ENCODE measurements around the gene RFNG. TPM values are rescaled to one million over a fixed set of nuclear protein-coding genes. Genes with fewer than 3 reads are reported as not detected.

Gene RFNG
- total and polyA plus RNA-seq, 2 of the 13 experiments (the other 11 are each of a cell fraction or from before 2014, with no cell fraction given) = 61.4 to 64.0 TPM

DNA sequence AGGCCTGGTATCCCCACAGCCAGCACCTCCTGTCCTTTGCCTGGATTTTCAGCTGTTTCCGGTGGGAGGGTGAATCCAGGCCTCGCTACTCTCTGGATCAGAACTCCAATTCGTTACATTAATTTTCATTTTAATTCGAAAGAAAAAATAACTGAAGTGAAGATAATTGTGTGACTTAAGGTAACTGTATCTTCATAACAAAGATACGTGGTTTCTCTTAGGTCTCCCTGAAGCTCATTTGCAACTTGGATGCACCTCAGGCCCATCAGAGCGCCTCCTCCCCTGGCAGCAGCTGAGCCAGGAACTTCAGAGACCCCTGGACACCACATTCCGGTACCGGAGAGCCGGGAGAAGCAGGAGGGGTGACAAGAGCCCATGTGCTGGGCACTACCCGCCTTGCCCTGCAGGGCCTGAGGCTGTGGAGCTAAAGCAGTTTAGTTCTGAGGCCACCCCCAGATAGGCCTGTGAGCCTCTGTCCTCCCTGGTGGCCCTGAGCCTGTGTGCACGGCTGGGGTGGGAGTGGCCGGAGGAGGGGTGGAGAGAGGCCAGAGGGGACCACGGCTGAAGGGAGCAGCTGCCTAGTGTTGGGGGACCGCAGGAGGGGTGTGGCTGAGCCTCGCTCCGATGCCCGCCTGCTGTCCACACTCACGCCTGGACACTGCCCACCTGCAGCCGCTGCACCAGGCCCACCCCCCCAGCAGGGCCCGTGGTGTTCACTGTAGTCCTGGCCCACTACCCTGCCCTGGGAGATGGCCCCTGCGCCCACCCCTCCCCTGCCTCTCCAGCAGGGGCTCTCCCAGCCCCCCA is 25.4 kb upstream of the RFNG start:
- FAIRE-seq = no peak
- TF ChIP-seq MAZ (IDR thresholded peaks at IDR 0.05; ENCODE audit: borderline replicate concordance, low read depth, low read length) = no peak
- TF ChIP-seq MAZ (CRISPR knock-in tag; IDR thresholded peaks at IDR 0.05; ENCODE audit: low read depth) = peak; percentile 41; the same call in 1 of the 2 replicates
- TF ChIP-seq NRL (CRISPR knock-in tag; IDR thresholded peaks at IDR 0.05; ENCODE audit: borderline replicate concordance) = 0 out of 2 replicates have a peak, but pooled peaks have one; percentile 15
- TF ChIP-seq, protein P1, sequence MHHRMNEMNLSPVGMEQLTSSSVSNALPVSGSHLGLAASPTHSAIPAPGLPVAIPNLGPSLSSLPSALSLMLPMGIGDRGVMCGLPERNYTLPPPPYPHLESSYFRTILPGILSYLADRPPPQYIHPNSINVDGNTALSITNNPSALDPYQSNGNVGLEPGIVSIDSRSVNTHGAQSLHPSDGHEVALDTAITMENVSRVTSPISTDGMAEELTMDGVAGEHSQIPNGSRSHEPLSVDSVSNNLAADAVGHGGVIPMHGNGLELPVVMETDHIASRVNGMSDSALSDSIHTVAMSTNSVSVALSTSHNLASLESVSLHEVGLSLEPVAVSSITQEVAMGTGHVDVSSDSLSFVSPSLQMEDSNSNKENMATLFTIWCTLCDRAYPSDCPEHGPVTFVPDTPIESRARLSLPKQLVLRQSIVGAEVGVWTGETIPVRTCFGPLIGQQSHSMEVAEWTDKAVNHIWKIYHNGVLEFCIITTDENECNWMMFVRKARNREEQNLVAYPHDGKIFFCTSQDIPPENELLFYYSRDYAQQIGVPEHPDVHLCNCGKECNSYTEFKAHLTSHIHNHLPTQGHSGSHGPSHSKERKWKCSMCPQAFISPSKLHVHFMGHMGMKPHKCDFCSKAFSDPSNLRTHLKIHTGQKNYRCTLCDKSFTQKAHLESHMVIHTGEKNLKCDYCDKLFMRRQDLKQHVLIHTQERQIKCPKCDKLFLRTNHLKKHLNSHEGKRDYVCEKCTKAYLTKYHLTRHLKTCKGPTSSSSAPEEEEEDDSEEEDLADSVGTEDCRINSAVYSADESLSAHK (CRISPR knock-in tag; IDR thresholded peaks at IDR 0.05; ENCODE audit: borderline replicate concordance) = no peak
- 0 out of 2 replicates have a peak, but pooled peaks have one; percentile 29 for TF ChIP-seq REPIN1 (CRISPR knock-in tag; IDR thresholded peaks at IDR 0.05; ENCODE audit: borderline replicate concordance, low read depth)
- TF ChIP-seq, protein P2, sequence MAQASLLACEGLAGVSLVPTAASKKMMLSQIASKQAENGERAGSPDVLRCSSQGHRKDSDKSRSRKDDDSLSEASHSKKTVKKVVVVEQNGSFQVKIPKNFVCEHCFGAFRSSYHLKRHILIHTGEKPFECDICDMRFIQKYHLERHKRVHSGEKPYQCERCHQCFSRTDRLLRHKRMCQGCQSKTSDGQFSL (CRISPR knock-in tag; IDR thresholded peaks at IDR 0.05) = peak; percentile 64; the same call in 1 of the 2 replicates
- TF ChIP-seq ZFYVE20 (CRISPR knock-in tag; IDR thresholded peaks at IDR 0.05; ENCODE audit: borderline replicate concordance, low read depth) = 0 out of 2 replicates have a peak, but pooled peaks have one; percentile 16
- peak; percentile 100 for TF ChIP-seq AKAP8 (CRISPR knock-in tag; IDR thresholded peaks at IDR 0.05)
- TF ChIP-seq, protein P3, sequence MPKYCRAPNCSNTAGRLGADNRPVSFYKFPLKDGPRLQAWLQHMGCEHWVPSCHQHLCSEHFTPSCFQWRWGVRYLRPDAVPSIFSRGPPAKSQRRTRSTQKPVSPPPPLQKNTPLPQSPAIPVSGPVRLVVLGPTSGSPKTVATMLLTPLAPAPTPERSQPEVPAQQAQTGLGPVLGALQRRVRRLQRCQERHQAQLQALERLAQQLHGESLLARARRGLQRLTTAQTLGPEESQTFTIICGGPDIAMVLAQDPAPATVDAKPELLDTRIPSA (CRISPR knock-in tag; IDR thresholded peaks at IDR 0.05; ENCODE audit: borderline replicate concordance) = 0 out of 2 replicates have a peak, but pooled peaks have one; percentile 28
- peak; percentile 31 for TF ChIP-seq TAF15 (IDR thresholded peaks at IDR 0.05; ENCODE audit: low read depth, low read length, poor library complexity, severe bottlenecking)
- peak; percentile 82 for TF ChIP-seq HNRNPL (IDR thresholded peaks at IDR 0.05; ENCODE audit: low read depth, low read length)
- 0 out of 2 replicates have a peak, but pooled peaks have one; percentile 21 for TF ChIP-seq ZZZ3 (CRISPR knock-in tag; IDR thresholded peaks at IDR 0.05; ENCODE audit: borderline replicate concordance)
- TF ChIP-seq, protein P4, sequence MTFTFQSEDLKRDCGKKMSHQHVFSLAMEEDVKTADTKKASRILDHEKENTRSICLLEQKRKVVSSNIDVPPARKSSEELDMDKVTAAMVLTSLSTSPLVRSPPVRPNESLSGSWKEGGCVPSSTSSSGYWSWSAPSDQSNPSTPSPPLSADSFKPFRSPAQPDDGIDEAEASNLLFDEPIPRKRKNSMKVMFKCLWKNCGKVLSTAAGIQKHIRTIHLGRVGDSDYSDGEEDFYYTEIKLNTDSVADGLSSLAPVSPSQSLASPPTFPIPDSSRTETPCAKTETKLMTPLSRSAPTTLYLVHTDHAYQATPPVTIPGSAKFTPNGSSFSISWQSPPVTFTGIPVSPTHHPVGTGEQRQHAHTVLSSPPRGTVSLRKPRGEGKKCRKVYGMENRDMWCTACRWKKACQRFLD (CRISPR knock-in tag; IDR thresholded peaks at IDR 0.05; ENCODE audit: borderline replicate concordance) = no peak
- no peak for TF ChIP-seq GABPA (IDR thresholded peaks at IDR 0.05; ENCODE audit: low read depth, low read length)
- TF ChIP-seq GABPA (CRISPR knock-in tag; IDR thresholded peaks at IDR 0.05; ENCODE audit: low read depth) = no peak
- TF ChIP-seq, protein P5, sequence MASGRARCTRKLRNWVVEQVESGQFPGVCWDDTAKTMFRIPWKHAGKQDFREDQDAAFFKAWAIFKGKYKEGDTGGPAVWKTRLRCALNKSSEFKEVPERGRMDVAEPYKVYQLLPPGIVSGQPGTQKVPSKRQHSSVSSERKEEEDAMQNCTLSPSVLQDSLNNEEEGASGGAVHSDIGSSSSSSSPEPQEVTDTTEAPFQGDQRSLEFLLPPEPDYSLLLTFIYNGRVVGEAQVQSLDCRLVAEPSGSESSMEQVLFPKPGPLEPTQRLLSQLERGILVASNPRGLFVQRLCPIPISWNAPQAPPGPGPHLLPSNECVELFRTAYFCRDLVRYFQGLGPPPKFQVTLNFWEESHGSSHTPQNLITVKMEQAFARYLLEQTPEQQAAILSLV (CRISPR knock-in tag; IDR thresholded peaks at IDR 0.05; ENCODE audit: borderline replicate concordance) = 0 out of 2 replicates have a peak, but pooled peaks have one; percentile 24

More for the DNA sequence above, 25.4 kb upstream of the RFNG start:
- H3K79me2 ChIP-seq (ENCODE audit: insufficient read depth, low read length) = no peaks in the 10 kb centered on the region
- intact Hi-C loops (cut with micrococcal nuclease; ENCODE audit: unreplicated experiment) = no loop called here
- H2AFZ ChIP-seq (ENCODE audit: low read length) = no peak overlapping the region
- ATAC-seq (peak; percentile 62), DNase-seq (ENCODE audit: low spot score) (peak; percentile 36)
- H3K27ac ChIP-seq (ENCODE audit: extremely low read length, insufficient read depth, low read length) = peak overlapping the region; percentile 6
- 68% methylated on average over 19 of the region's 21 CpGs for WGBS (ENCODE audit: low lambda C conversion rate)
- no TSS peak for BruUV-seq (replicated peaks)
- H3K4me3 ChIP-seq (replicated peaks in 1 of 3; ENCODE audit: insufficient read depth in 1 of 3, low read depth in 2 of 3, low read length in 3 of 3) = no peak overlapping the region
- CTCF ChIA-PET (ENCODE audit: low intra/inter-chr PET ratio, low total read pairs) = no interaction called here
- no peaks in the 10 kb centered on the region for H3K9me3 ChIP-seq (ENCODE audit: low read length)
- peaks cover 24% of the 10 kb centered on the region; the same call in 1 of the 2 replicates for H4K20me1 ChIP-seq (ENCODE audit: insufficient read depth, low read length)
- POLR2A ChIA-PET = interaction anchor here (0.7 to 1.9 kb wide), 7 partner anchors 9 to 30 kb away, joined by 3 to 9 read pairs (median 4); partner anchors contain the start of genes DUS1L and FASN
- H3K9ac ChIP-seq (ENCODE audit: insufficient read depth, low read depth, low read length) = no peak overlapping the region
- in situ Hi-C loops (cut with HindIII; ENCODE audit: extremely low pct_ligation_motif_present, low pct_unique_long_range_greater_than_20kb) = no loop called here
- H3K36me3 ChIP-seq (replicated peaks in 1 of 2; ENCODE audit: control insufficient read depth in 1 of 2, insufficient read depth in 2 of 2, low read length in 2 of 2) = peaks cover 27 to 34% of the 10 kb centered on the region in 2 experiments
- no peak overlapping the region for H3K4me2 ChIP-seq (ENCODE audit: low read depth, low read length)
- H3K27me3 ChIP-seq (ENCODE audit: control insufficient read depth in 1 of 2, insufficient read depth in 2 of 2, low read length in 2 of 2) = peaks cover 0 to 3% of the 10 kb centered on the region in 2 experiments; a peak in 2 of 5 replicates
- peaks cover 12% of the 10 kb centered on the region for H3K4me1 ChIP-seq (ENCODE audit: insufficient read depth, low read length)
